Chondrocyte (in vitro differentiated cells): ENCODE data around the gene EVI5. TPM values are rescaled to one million over a fixed set of nuclear protein-coding genes. Genes with fewer than 3 reads are reported as not detected.

Source experiments
- DNase-seq: peaks from one replicate; pipeline ENCODE4 v3.0.0; 2021; ENCODE audit warnings: mixed read lengths, low spot score
- H3K27ac Mint-ChIP-seq: one replicate; pipeline ENCODE4 v1.8.0; 2021; ENCODE audit warnings: mild to moderate bottlenecking, moderate library complexity, mixed read lengths; ENCODE audit not compliant: unreplicated experiment
- H3K27me3 Mint-ChIP-seq: 2 replicates; pipeline ENCODE4 v1.8.0; 2021; ENCODE audit warnings: low read depth, mixed read lengths
- H3K36me3 Mint-ChIP-seq: 2 replicates; pipeline ENCODE4 v1.8.0; 2021; ENCODE audit warnings: low read depth, mixed read lengths
- H3K4me1 Mint-ChIP-seq: 2 replicates; pipeline ENCODE4 v1.8.0; 2021; ENCODE audit warnings: low read depth, mild to moderate bottlenecking, mixed read lengths
- H3K4me3 Mint-ChIP-seq: one replicate; pipeline ENCODE4 v1.8.0; 2021; ENCODE audit warnings: mild to moderate bottlenecking, moderate library complexity, mixed read lengths; ENCODE audit not compliant: unreplicated experiment
- H3K9me3 Mint-ChIP-seq: 2 replicates; pipeline ENCODE4 v1.8.0; 2021; ENCODE audit warnings: low read depth, mixed read lengths
- CTCF ChIP-seq: fragments of 200-600 bp; sonication (generic); IDR thresholded peaks from 2 replicates; pipeline ENCODE4 v1.5.0; 2021; ENCODE audit warnings: antibody characterized with exemption, mild to moderate bottlenecking, moderate library complexity
- total RNA-seq: library from RNA; stranded (reverse); gene quantifications from 3 replicates; pipeline ENCODE4 v1.2.1, GENCODE V29; 2021

The EVI5 gene
- total RNA-seq, 1 donor from 2014 or later = 66.8 TPM

GRCh38 chr1:92768915-92769314 is 16.0 kb downstream of the EVI5 start:
- no peak overlapping the region for H3K27ac Mint-ChIP-seq
- TF ChIP-seq CTCF = no peak
- H3K4me3 Mint-ChIP-seq = no peak overlapping the region
- H3K4me1 Mint-ChIP-seq = no peaks in the 10 kb centered on the region
- H3K9me3 Mint-ChIP-seq = no peaks in the 10 kb centered on the region
- H3K36me3 Mint-ChIP-seq = peaks cover 6% of the 10 kb centered on the region
- no peak for DNase-seq
- H3K27me3 Mint-ChIP-seq = no peaks in the 10 kb centered on the region

GRCh38 chr1:92768296-92768695 is 16.6 kb downstream of the EVI5 start:
- Mint-ChIP-seq H3K4me1 (no peaks in the 10 kb centered on the region), H3K27me3 (no peaks in the 10 kb centered on the region), H3K27ac (no peak overlapping the region), H3K36me3 (peaks cover 6% of the 10 kb centered on the region), H3K9me3 (no peaks in the 10 kb centered on the region), H3K4me3 (no peak overlapping the region)
- TF ChIP-seq CTCF = no peak
- DNase-seq = no peak

- H3K36me3 Mint-ChIP-seq = peaks cover 3% of the 10 kb centered on the region
- no peak for DNase-seq
These were observed 20.8 kb downstream of the EVI5 start for GRCh38 chr1:92764116-92764515.

GRCh38 chr1:92762355-92762754 is 22.6 kb downstream of the EVI5 start:
- no peak overlapping the region for H3K4me3 Mint-ChIP-seq
- peaks cover 20% of the 10 kb centered on the region for H3K4me1 Mint-ChIP-seq
- DNase-seq = no peak
- no peak for TF ChIP-seq CTCF
- H3K36me3 Mint-ChIP-seq = no peaks in the 10 kb centered on the region
- H3K27me3 Mint-ChIP-seq = no peaks in the 10 kb centered on the region
- no peaks in the 10 kb centered on the region for H3K9me3 Mint-ChIP-seq
- H3K27ac Mint-ChIP-seq = no peak overlapping the region

More at GRCh38 chr1:92764116-92764515, 20.8 kb downstream of the EVI5 start:
- H3K27ac Mint-ChIP-seq = no peak overlapping the region
- peaks cover 12% of the 10 kb centered on the region for H3K4me1 Mint-ChIP-seq
- H3K9me3 Mint-ChIP-seq = no peaks in the 10 kb centered on the region
- TF ChIP-seq CTCF = no peak
- no peaks in the 10 kb centered on the region for H3K27me3 Mint-ChIP-seq
- H3K4me3 Mint-ChIP-seq = no peak overlapping the region

GRCh38 chr1:92759361-92759760 is 25.5 kb downstream of the EVI5 start:
- Mint-ChIP-seq H3K36me3 (no peaks in the 10 kb centered on the region), H3K4me3 (no peak overlapping the region), H3K9me3 (peaks cover 3% of the 10 kb centered on the region), H3K27me3 (no peaks in the 10 kb centered on the region), H3K4me1 (peaks cover 30% of the 10 kb centered on the region), H3K27ac (peak overlapping the region; percentile 65)
- TF ChIP-seq CTCF = no peak
- no peak for DNase-seq
